Panc1 (cell line): ENCODE results near the gene GFRA1.

ENCODE experiments used
- TF ChIP-seq, protein P1 (sequence below), 2 experiments: IDR thresholded peaks; 2 replicates each; pipeline ENCODE4 v1.6.1; 2011 to 2012; ENCODE audit warnings: low read depth in 2 of 2, control low read depth in 1 of 2, low read length in 1 of 2, mild to moderate bottlenecking in 1 of 2, moderate library complexity in 1 of 2; ENCODE audit not compliant: insufficient read depth in 1 of 2
- TF ChIP-seq, protein P2 (sequence below): fragments of 450-650 bp; IDR thresholded peaks from 2 replicates; pipeline ENCODE4 v1.5.1; 2017; ENCODE audit warnings: mild to moderate bottlenecking

DNA sequence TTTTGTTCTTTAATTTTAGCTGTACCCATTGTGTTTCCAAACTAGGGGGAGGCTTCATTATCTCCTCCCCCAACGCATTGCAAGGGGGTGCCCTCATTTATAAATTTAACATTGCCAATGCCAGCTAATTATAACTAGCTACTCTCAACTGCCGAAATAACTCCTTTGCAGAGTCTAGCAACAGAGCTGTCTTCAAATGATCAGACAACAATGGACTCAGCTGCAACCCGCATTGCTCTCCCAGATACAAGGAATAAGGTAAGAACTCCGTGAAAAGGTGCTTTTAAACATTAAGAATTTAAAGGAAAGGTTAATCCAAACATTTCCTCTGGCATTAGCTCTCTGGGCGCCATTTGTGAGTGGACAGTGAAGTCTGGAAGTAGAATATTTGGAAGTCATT is 116.2 kb downstream of the GFRA1 start:
- TF ChIP-seq, protein P1, sequence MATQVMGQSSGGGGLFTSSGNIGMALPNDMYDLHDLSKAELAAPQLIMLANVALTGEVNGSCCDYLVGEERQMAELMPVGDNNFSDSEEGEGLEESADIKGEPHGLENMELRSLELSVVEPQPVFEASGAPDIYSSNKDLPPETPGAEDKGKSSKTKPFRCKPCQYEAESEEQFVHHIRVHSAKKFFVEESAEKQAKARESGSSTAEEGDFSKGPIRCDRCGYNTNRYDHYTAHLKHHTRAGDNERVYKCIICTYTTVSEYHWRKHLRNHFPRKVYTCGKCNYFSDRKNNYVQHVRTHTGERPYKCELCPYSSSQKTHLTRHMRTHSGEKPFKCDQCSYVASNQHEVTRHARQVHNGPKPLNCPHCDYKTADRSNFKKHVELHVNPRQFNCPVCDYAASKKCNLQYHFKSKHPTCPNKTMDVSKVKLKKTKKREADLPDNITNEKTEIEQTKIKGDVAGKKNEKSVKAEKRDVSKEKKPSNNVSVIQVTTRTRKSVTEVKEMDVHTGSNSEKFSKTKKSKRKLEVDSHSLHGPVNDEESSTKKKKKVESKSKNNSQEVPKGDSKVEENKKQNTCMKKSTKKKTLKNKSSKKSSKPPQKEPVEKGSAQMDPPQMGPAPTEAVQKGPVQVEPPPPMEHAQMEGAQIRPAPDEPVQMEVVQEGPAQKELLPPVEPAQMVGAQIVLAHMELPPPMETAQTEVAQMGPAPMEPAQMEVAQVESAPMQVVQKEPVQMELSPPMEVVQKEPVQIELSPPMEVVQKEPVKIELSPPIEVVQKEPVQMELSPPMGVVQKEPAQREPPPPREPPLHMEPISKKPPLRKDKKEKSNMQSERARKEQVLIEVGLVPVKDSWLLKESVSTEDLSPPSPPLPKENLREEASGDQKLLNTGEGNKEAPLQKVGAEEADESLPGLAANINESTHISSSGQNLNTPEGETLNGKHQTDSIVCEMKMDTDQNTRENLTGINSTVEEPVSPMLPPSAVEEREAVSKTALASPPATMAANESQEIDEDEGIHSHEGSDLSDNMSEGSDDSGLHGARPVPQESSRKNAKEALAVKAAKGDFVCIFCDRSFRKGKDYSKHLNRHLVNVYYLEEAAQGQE (IDR thresholded peaks at IDR 0.05; ENCODE audit: insufficient read depth in 1 of 2, low read depth in 2 of 2, low read length in 1 of 2) = no peak
- TF ChIP-seq, protein P2, sequence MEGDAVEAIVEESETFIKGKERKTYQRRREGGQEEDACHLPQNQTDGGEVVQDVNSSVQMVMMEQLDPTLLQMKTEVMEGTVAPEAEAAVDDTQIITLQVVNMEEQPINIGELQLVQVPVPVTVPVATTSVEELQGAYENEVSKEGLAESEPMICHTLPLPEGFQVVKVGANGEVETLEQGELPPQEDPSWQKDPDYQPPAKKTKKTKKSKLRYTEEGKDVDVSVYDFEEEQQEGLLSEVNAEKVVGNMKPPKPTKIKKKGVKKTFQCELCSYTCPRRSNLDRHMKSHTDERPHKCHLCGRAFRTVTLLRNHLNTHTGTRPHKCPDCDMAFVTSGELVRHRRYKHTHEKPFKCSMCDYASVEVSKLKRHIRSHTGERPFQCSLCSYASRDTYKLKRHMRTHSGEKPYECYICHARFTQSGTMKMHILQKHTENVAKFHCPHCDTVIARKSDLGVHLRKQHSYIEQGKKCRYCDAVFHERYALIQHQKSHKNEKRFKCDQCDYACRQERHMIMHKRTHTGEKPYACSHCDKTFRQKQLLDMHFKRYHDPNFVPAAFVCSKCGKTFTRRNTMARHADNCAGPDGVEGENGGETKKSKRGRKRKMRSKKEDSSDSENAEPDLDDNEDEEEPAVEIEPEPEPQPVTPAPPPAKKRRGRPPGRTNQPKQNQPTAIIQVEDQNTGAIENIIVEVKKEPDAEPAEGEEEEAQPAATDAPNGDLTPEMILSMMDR = no peak
